GM21786 (cell line): ENCODE measurements around the gene UBE2A.

Experiments used
- ATAC-seq: cut with Tn5 transposase; IDR thresholded peaks from one replicate; pipeline ENCODE4 v1.9.1; 2021; ENCODE audit not compliant: unreplicated experiment

UBE2A gene

GRCh38 chrX:119606280-119607017 is 32.1 kb downstream of the UBE2A start, which contains the start of gene NKRF:
TSS of gene NKRF (minus strand) at chrX:119606424.
- peak; percentile 82 for ATAC-seq

GRCh38 chrX:119607018-119607389 is 32.6 kb downstream of the UBE2A start:
- no peak for ATAC-seq

GRCh38 chrX:119614776-119615175 is 40.4 kb downstream of the UBE2A start:
- no peak for ATAC-seq

- peak; percentile 63 for ATAC-seq
Observed at GRCh38 chrX:119617517-119618164, 43.3 kb downstream of the UBE2A start.

GRCh38 chrX:119618439-119618838 is 44.1 kb downstream of the UBE2A start:
- no peak for ATAC-seq

GRCh38 chrX:119622356-119623232 is 48.2 kb downstream of the UBE2A start:
- ATAC-seq, result no peak

GRCh38 chrX:119624417-119624816 is 50.1 kb downstream of the UBE2A start:
- ATAC-seq, result no peak

GRCh38 chrX:119624951-119625668 is 50.7 kb downstream of the UBE2A start:
- no peak for ATAC-seq

GRCh38 chrX:119625843-119626242 is 51.5 kb downstream of the UBE2A start:
- ATAC-seq, result no peak
